Activated CD8-positive, alpha-beta T cell treated with anti-CD3 and anti-CD28 coated beads for 36 hours (primary cell): ENCODE measurements around the gene TLR8. TPM values are rescaled to one million over a fixed set of nuclear protein-coding genes. Genes with fewer than 3 reads are reported as not detected.

Experiments used
- ATAC-seq: fragments of 200-7000 bp; cut with Tn5 transposase; one replicate; pipeline ENCODE4 v1.10.0; 2021; ENCODE audit warnings: mild to moderate bottlenecking, moderate library complexity
- CTCF ChIA-PET: fragments of 350-600 bp; sonication (Branson Sonifier 250); formaldehyde crosslinking; loops from one replicate; lab custom pipeline; 2021; ENCODE audit warnings: antibody characterized with exemption; lab: Charles Lee
- POLR2A ChIA-PET: fragments of 350-600 bp; sonication (Branson Sonifier 250); formaldehyde crosslinking; loops from one replicate; lab custom pipeline; 2021; ENCODE audit warnings: antibody characterized with exemption; lab: Charles Lee
- DNase-seq: peaks from one replicate; pipeline ENCODE4 v3.0.0-alpha.2; 2020
- H3K27ac Mint-ChIP-seq: one replicate; pipeline ENCODE4 v1.8.0; 2021; ENCODE audit warnings: mild to moderate bottlenecking, mixed read lengths
- H3K27me3 Mint-ChIP-seq: one replicate; pipeline ENCODE4 v1.8.0; 2021; ENCODE audit warnings: mixed read lengths
- H3K36me3 Mint-ChIP-seq: one replicate; pipeline ENCODE4 v1.8.0; 2021; ENCODE audit warnings: low read depth, mixed read lengths
- H3K4me1 Mint-ChIP-seq: one replicate; pipeline ENCODE4 v1.8.0; 2021; ENCODE audit warnings: low read depth, mixed read lengths
- H3K4me3 Mint-ChIP-seq: one replicate; pipeline ENCODE4 v1.8.0; 2021; ENCODE audit warnings: mild to moderate bottlenecking, moderate library complexity, mixed read lengths
- H3K9me3 Mint-ChIP-seq: one replicate; pipeline ENCODE4 v1.8.0; 2021; ENCODE audit warnings: mixed read lengths
- CTCF ChIP-seq: fragments of 200-600 bp; IDR thresholded peaks from one replicate; pipeline ENCODE4 v1.8.0; 2022; ENCODE audit warnings: antibody characterized with exemption, mild to moderate bottlenecking
- intact Hi-C: fragments of 100-400 bp; cut with micrococcal nuclease; formaldehyde crosslinking; loops from one replicate; pipeline ENCODE4 v1.10.0; 2022
- total RNA-seq, 2 experiments: library from RNA; stranded (reverse); gene quantifications; one replicate each; pipeline ENCODE4 v1.2.3, GENCODE V29; 2021

Gene TLR8
- total RNA-seq, 2 experiments from 2014 or later, result not detected

GRCh38 chrX:12878536-12878935 lies 27.9 kb upstream of the TLR8 start:
- ATAC-seq (no peak), DNase-seq (no peak)
- intact Hi-C loops, result no loop called here
- POLR2A ChIA-PET, result no interaction called here
- Mint-ChIP-seq H3K27ac (no peak overlapping the region), H3K4me3 (no peak overlapping the region), H3K9me3 (no peaks in the 10 kb centered on the region), H3K4me1 (no peaks in the 10 kb centered on the region), H3K36me3 (no peaks in the 10 kb centered on the region), H3K27me3 (no peaks in the 10 kb centered on the region)
- CTCF ChIA-PET, result interaction anchor here (0.8 kb wide), 1 partner anchor 20 kb away, joined by 3 read pairs; no protein-coding TSS in a partner anchor
- no peak for TF ChIP-seq CTCF

GRCh38 chrX:12881914-12882313 lies 24.5 kb upstream of the TLR8 start:
- ATAC-seq, result no peak

GRCh38 chrX:12885508-12885907 lies 20.9 kb upstream of the TLR8 start:
- ATAC-seq (no peak), DNase-seq (no peak)
- ChIA-PET CTCF (no interaction called here), POLR2A (no interaction called here)
- H3K9me3 Mint-ChIP-seq, result no peaks in the 10 kb centered on the region
- no peaks in the 10 kb centered on the region for H3K27me3 Mint-ChIP-seq
- intact Hi-C loops, result no loop called here
- H3K4me1 Mint-ChIP-seq, result peaks cover 12% of the 10 kb centered on the region
- H3K4me3 Mint-ChIP-seq, result no peak overlapping the region
- no peak for TF ChIP-seq CTCF
- no peak overlapping the region for H3K27ac Mint-ChIP-seq
- no peaks in the 10 kb centered on the region for H3K36me3 Mint-ChIP-seq

More at GRCh38 chrX:12881914-12882313, 24.5 kb upstream of the TLR8 start:
- DNase-seq, result no peak
- intact Hi-C loops, result no loop called here
- Mint-ChIP-seq H3K9me3 (no peaks in the 10 kb centered on the region), H3K4me1 (no peaks in the 10 kb centered on the region), H3K27me3 (no peaks in the 10 kb centered on the region), H3K27ac (no peak overlapping the region), H3K36me3 (no peaks in the 10 kb centered on the region), H3K4me3 (no peak overlapping the region)
- no peak for TF ChIP-seq CTCF
- ChIA-PET CTCF (no interaction called here), POLR2A (no interaction called here)

DNA sequence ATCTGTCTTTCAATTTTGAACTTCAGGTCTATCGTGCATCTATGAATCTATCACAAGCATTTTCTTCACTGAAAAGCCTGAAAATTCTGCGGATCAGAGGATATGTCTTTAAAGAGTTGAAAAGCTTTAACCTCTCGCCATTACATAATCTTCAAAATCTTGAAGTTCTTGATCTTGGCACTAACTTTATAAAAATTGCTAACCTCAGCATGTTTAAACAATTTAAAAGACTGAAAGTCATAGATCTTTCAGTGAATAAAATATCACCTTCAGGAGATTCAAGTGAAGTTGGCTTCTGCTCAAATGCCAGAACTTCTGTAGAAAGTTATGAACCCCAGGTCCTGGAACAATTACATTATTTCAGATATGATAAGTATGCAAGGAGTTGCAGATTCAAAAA lies 19.9 kb upstream of the TLR8 start:
- POLR2A ChIA-PET, result no interaction called here
- intact Hi-C loops, result no loop called here
- Mint-ChIP-seq H3K4me3 (no peak overlapping the region), H3K27me3 (no peaks in the 10 kb centered on the region), H3K9me3 (no peaks in the 10 kb centered on the region), H3K36me3 (no peaks in the 10 kb centered on the region), H3K4me1 (peaks cover 23% of the 10 kb centered on the region), H3K27ac (no peak overlapping the region)
- TF ChIP-seq CTCF, result no peak
- DNase-seq (no peak), ATAC-seq (no peak)
- CTCF ChIA-PET, result interaction anchor here (0.9 kb wide), 1 partner anchor 60 kb away, joined by 3 read pairs; no protein-coding TSS in a partner anchor

DNA sequence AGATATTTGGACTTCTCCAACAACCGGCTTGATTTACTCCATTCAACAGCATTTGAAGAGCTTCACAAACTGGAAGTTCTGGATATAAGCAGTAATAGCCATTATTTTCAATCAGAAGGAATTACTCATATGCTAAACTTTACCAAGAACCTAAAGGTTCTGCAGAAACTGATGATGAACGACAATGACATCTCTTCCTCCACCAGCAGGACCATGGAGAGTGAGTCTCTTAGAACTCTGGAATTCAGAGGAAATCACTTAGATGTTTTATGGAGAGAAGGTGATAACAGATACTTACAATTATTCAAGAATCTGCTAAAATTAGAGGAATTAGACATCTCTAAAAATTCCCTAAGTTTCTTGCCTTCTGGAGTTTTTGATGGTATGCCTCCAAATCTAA lies 19.3 kb upstream of the TLR8 start:
- POLR2A ChIA-PET, result no interaction called here
- Mint-ChIP-seq H3K4me1 (peaks cover 25% of the 10 kb centered on the region), H3K27ac (no peak overlapping the region), H3K36me3 (no peaks in the 10 kb centered on the region), H3K4me3 (no peak overlapping the region), H3K27me3 (no peaks in the 10 kb centered on the region), H3K9me3 (no peaks in the 10 kb centered on the region)
- ATAC-seq (no peak), DNase-seq (no peak)
- CTCF ChIA-PET, result interaction anchor here (0.9 kb wide), 1 partner anchor 60 kb away, joined by 3 read pairs; no protein-coding TSS in a partner anchor
- intact Hi-C loops, result no loop called here
- TF ChIP-seq CTCF, result no peak
